H9 (cell line): Measurements from ENCODE around the gene C20orf204. TPM values are rescaled to one million over a fixed set of nuclear protein-coding genes. Genes with fewer than 3 reads are reported as not detected.

Source experiments
- DNase-seq: peaks from one replicate; pipeline ENCODE4 v3.0.0-alpha.2; 2017
- H2AFZ ChIP-seq: one replicate; pipeline ENCODE4 v1.6.1; 2013; ENCODE audit warnings: mild to moderate bottlenecking, low read length, control low read depth, moderate library complexity
- H2AK5ac ChIP-seq: 2 replicates; pipeline ENCODE4 v1.6.1; 2013; ENCODE audit warnings: low read length, control low read depth, mixed read lengths; ENCODE audit not compliant: insufficient read length
- H2BK120ac ChIP-seq: one replicate; pipeline ENCODE4 v1.6.1; 2013; ENCODE audit warnings: low read depth, mild to moderate bottlenecking, low read length, control low read depth, inconsistent platforms; ENCODE audit not compliant: poor library complexity, severe bottlenecking
- H2BK12ac ChIP-seq: 2 replicates; pipeline ENCODE4 v1.6.1; 2013; ENCODE audit warnings: low read length, control low read depth, mixed read lengths, low read depth; ENCODE audit not compliant: insufficient read length
- H2BK15ac ChIP-seq: 2 replicates; pipeline ENCODE4 v1.6.1; 2013; ENCODE audit warnings: low read depth, low read length, control low read depth
- H2BK20ac ChIP-seq: one replicate; pipeline ENCODE4 v1.6.1; 2013; ENCODE audit warnings: low read depth, mild to moderate bottlenecking, low read length, control low read depth, inconsistent platforms; ENCODE audit not compliant: poor library complexity, severe bottlenecking
- H2BK5ac ChIP-seq: 2 replicates; pipeline ENCODE4 v1.6.1; 2013; ENCODE audit warnings: low read length, control low read depth, mixed read lengths; ENCODE audit not compliant: insufficient read length
- H3K14ac ChIP-seq: 2 replicates; pipeline ENCODE4 v1.6.1; 2013; ENCODE audit warnings: low read length, control low read depth; ENCODE audit not compliant: insufficient read depth
- H3K18ac ChIP-seq: 2 replicates; pipeline ENCODE4 v1.6.1; 2013; ENCODE audit warnings: low read depth, mild to moderate bottlenecking, mixed read lengths, low read length, control low read depth; ENCODE audit not compliant: insufficient read length
- H3K23ac ChIP-seq: 2 replicates; pipeline ENCODE4 v1.6.1; 2013; ENCODE audit warnings: low read length, control low read depth, mixed read lengths, low read depth; ENCODE audit not compliant: insufficient read length
- H3K23me2 ChIP-seq: 2 replicates; pipeline ENCODE4 v1.6.1; 2013; ENCODE audit warnings: low read depth, mild to moderate bottlenecking, mixed read lengths, low read length, control low read depth; ENCODE audit not compliant: insufficient read length, poor library complexity, severe bottlenecking
- H3K27ac ChIP-seq: 2 replicates; pipeline ENCODE4 v1.5.1; 2013; ENCODE audit warnings: low read length, control low read depth, mixed read lengths, low read depth; ENCODE audit not compliant: insufficient read length
- H3K27me3 ChIP-seq: 2 replicates; pipeline ENCODE4 v1.6.1; 2013; ENCODE audit warnings: low read length, control low read depth, inconsistent platforms; ENCODE audit not compliant: insufficient read depth
- H3K4ac ChIP-seq: 2 replicates; pipeline ENCODE4 v1.6.1; 2013; ENCODE audit warnings: low read depth, mild to moderate bottlenecking, control low read depth, inconsistent platforms, low read length, moderate library complexity
- H3K4me1 ChIP-seq: 2 replicates; pipeline ENCODE4 v1.6.1; 2013; ENCODE audit warnings: low read length, control low read depth, inconsistent platforms; ENCODE audit not compliant: insufficient read depth
- H3K4me2 ChIP-seq: 2 replicates; pipeline ENCODE4 v1.6.1; 2013; ENCODE audit warnings: low read length, control low read depth, mixed read lengths; ENCODE audit not compliant: insufficient read length, insufficient read depth
- H3K56ac ChIP-seq: 2 replicates; pipeline ENCODE4 v1.6.1; 2013; ENCODE audit warnings: low read depth, mild to moderate bottlenecking, mixed read lengths, low read length, control low read depth; ENCODE audit not compliant: insufficient read length
- H3K79me1 ChIP-seq: 2 replicates; pipeline ENCODE4 v1.6.1; 2013; ENCODE audit warnings: low read depth, mild to moderate bottlenecking, moderate library complexity, low read length, control low read depth, inconsistent platforms; ENCODE audit not compliant: insufficient read depth, poor library complexity, severe bottlenecking
- H3K79me2 ChIP-seq: 2 replicates; pipeline ENCODE4 v1.6.1; 2013; ENCODE audit warnings: low read length, control low read depth, inconsistent platforms; ENCODE audit not compliant: insufficient read depth
- H3K9ac ChIP-seq: 2 replicates; pipeline ENCODE4 v1.6.1; 2013; ENCODE audit warnings: low read length, control low read depth, mixed read lengths; ENCODE audit not compliant: insufficient read length; ENCODE audit errors: extremely low read depth
- H3K9me3 ChIP-seq: one replicate; pipeline ENCODE4 v1.6.1; 2013; ENCODE audit warnings: low read depth, low read length, inconsistent platforms; ENCODE audit not compliant: control insufficient read depth
- H3T11ph ChIP-seq: one replicate; pipeline ENCODE4 v1.6.1; 2013; ENCODE audit warnings: mild to moderate bottlenecking, low read length, control low read depth, inconsistent platforms
- H4K20me1 ChIP-seq: one replicate; pipeline ENCODE4 v1.6.1; 2013; ENCODE audit not compliant: control insufficient read depth, insufficient read length, insufficient read depth
- H4K5ac ChIP-seq: 2 replicates; pipeline ENCODE4 v1.6.1; 2013; ENCODE audit warnings: low read depth, mild to moderate bottlenecking, mixed read lengths, low read length, control low read depth; ENCODE audit not compliant: insufficient read length
- H4K8ac ChIP-seq: replicated peaks from 2 replicates; pipeline ENCODE4 v1.6.1; 2013; ENCODE audit warnings: low read length, control low read depth, mixed read lengths, low read depth; ENCODE audit not compliant: insufficient read length
- H4K91ac ChIP-seq: 2 replicates; pipeline ENCODE4 v1.6.1; 2013; ENCODE audit warnings: low read depth, mild to moderate bottlenecking, moderate library complexity, mixed read lengths, low read length, control low read depth; ENCODE audit not compliant: insufficient read length
- H3K27ac Mint-ChIP-seq, 3 experiments: 2 replicates in 2 of 3; 3 replicates in 1 of 3; pipeline ENCODE4 v1.8.0; 2020 to 2021; ENCODE audit warnings: mixed read lengths in 3 of 3, mild to moderate bottlenecking in 1 of 3, moderate library complexity in 1 of 3
- H3K27me3 Mint-ChIP-seq: 2 replicates; pipeline ENCODE4 v1.8.0; 2021; ENCODE audit warnings: low read depth, mild to moderate bottlenecking, moderate library complexity, mixed read lengths
- H3K36me3 Mint-ChIP-seq, 3 experiments: 2 replicates in 2 of 3; 3 replicates in 1 of 3; pipeline ENCODE4 v1.8.0; 2020 to 2021; ENCODE audit warnings: low read depth in 3 of 3, mixed read lengths in 3 of 3; ENCODE audit not compliant: insufficient read depth in 1 of 3
- H3K4me1 Mint-ChIP-seq, 2 experiments: 2 replicates each; pipeline ENCODE4 v1.8.0; 2020; ENCODE audit warnings: mixed read lengths in 2 of 2
- H3K4me3 Mint-ChIP-seq, 2 experiments: 2 replicates in 1 of 2; 3 replicates in 1 of 2; pipeline ENCODE4 v1.8.0; 2020 to 2021; ENCODE audit warnings: mild to moderate bottlenecking in 2 of 2, mixed read lengths in 2 of 2, moderate library complexity in 1 of 2
- H3K9me3 Mint-ChIP-seq, 2 experiments: 2 replicates in 1 of 2; 3 replicates in 1 of 2; pipeline ENCODE4 v1.8.0; 2020; ENCODE audit warnings: mild to moderate bottlenecking in 2 of 2, mixed read lengths in 2 of 2, moderate library complexity in 1 of 2
- CTCF ChIP-seq: fragments of 200-600 bp; sonication (generic); conservative IDR thresholded peaks from 3 replicates; pipeline ENCODE4 v1.8.0; 2021; ENCODE audit warnings: antibody characterized with exemption, mild to moderate bottlenecking
- WGBS: extraction: QIAGEN DNeasy Blood & Tissue Kit; methylation state at CpG from one replicate; pipeline ENCODE4 v1.1.7; 2013; ENCODE audit warnings: missing lambda C conversion rate, low lambda C conversion rate, mixed read lengths; ENCODE audit not compliant: insufficient read length; ENCODE audit errors: extremely low coverage; 5-methylcytosine and 5-hydroxymethylcytosine counted together
- total RNA-seq: library from RNA; stranded (reverse); gene quantifications from 2 replicates; pipeline ENCODE4 v1.2.1, GENCODE V29; 2021

The C20orf204 gene
- total RNA-seq, 1 experiment from 2014 or later, result 2.2 TPM

GRCh38 chr20:64015635-64016034, 20.3 kb upstream of the C20orf204 start:
- Histone ChIP-seq H3K14ac (no peak overlapping the region), H2BK15ac (no peak overlapping the region), H4K91ac (no peak overlapping the region), H2BK12ac (no peak overlapping the region), H3K79me2 (no peaks in the 10 kb centered on the region), H3K18ac (no peak overlapping the region), H3K4me2 (no peak overlapping the region), H3K79me1 (no peaks in the 10 kb centered on the region), H3K27ac (no peak overlapping the region), H3K56ac (no peak overlapping the region), H3K4ac (no peak overlapping the region), H3K23ac (no peak overlapping the region), H3T11ph (no peak overlapping the region), H4K20me1 (no peaks in the 10 kb centered on the region), H4K5ac (no peak overlapping the region), H2BK5ac (no peak overlapping the region), H3K4me1 (no peaks in the 10 kb centered on the region), H2BK120ac (no peak overlapping the region), H3K27me3 (no peaks in the 10 kb centered on the region), H4K8ac (no peak overlapping the region), H2AFZ (no peak overlapping the region), H3K9me3 (no peaks in the 10 kb centered on the region), H3K23me2 (no peaks in the 10 kb centered on the region), H3K9ac (no peak overlapping the region), H2BK20ac (no peak overlapping the region), H2AK5ac (no peak overlapping the region)
- Mint-ChIP-seq H3K9me3 (no peaks in the 10 kb centered on the region), H3K27me3 (no peaks in the 10 kb centered on the region), H3K27ac (no peak overlapping the region; a peak in 1 of 7 replicates), H3K36me3 (peaks cover 28 to 66% (median 58%) of the 10 kb centered on the region in 3 experiments; a peak in 6 of 7 replicates), H3K4me1 (no peaks in the 10 kb centered on the region), H3K4me3 (no peak overlapping the region)
- DNase-seq, result no peak
- no peak for TF ChIP-seq CTCF
- WGBS, result no CpG with 5 or more reads among the region's 2 CpGs
